IPS-18c (cell line): ENCODE results near the gene DLL1.
"Not testable (repeated sequence)": the region's sequence is repeated elsewhere in the genome, so short reads cannot be mapped to it uniquely, and the experiment has no call there.

ENCODE experiments used
- H3K4me3 ChIP-seq: 2 replicates; pipeline ENCODE4 v1.7.0; 2013; ENCODE audit warnings: low read depth, mild to moderate bottlenecking, low read length, moderate library complexity; ENCODE audit not compliant: insufficient read depth
- H3K9me3 ChIP-seq: one replicate; pipeline ENCODE4 v1.6.1; 2013; ENCODE audit warnings: mild to moderate bottlenecking, low read length, moderate library complexity; ENCODE audit not compliant: control insufficient read depth, insufficient read depth

DLL1 gene, protein sequence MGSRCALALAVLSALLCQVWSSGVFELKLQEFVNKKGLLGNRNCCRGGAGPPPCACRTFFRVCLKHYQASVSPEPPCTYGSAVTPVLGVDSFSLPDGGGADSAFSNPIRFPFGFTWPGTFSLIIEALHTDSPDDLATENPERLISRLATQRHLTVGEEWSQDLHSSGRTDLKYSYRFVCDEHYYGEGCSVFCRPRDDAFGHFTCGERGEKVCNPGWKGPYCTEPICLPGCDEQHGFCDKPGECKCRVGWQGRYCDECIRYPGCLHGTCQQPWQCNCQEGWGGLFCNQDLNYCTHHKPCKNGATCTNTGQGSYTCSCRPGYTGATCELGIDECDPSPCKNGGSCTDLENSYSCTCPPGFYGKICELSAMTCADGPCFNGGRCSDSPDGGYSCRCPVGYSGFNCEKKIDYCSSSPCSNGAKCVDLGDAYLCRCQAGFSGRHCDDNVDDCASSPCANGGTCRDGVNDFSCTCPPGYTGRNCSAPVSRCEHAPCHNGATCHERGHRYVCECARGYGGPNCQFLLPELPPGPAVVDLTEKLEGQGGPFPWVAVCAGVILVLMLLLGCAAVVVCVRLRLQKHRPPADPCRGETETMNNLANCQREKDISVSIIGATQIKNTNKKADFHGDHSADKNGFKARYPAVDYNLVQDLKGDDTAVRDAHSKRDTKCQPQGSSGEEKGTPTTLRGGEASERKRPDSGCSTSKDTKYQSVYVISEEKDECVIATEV

DNA sequence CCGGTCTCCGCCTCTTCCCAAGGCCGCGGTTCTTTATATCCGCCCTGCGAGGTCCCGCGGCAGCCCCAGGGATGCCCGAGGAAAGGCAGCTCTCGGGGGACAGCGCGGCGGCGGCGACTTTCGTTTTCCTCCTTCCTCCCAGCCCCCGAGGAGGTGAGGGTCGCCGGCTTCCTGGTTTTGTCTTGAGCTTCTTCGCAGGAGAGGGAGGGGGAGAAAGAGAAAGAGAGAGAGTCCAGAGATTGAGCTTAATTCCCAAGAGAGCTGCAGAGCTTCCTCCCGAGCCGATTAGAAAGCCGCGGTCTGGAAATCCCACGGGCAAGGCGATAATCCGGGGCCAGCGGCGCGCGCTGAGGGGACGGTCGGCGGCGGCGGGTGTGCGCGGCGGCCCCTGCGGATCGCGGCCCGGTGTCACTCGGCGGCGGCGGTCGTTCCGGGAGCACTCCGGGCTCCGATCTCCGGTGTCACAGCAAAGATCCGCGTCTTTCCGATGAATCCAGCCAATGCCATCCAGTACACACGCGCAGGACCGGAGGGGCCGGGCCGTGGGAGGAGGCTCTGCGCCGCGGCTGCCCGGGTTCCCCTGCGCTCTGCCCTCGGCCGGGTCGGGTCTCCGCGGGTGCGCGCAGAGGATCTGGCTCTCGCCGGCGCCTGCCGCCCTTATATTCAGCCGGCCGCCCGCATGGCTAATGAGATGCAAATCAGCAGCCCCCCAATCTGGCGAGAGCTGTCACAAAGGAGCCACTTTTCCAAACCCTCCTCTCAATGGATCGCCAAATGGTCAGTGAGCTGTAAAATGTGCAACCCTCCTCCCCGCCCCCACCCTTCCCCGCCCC lies at the start of gene DLL1:
Gene DLL1, minus strand, starts transcription at position 783 of the 833 bp plus-strand sequence. CDS start 939 bp downstream, outside the sequence.
- H3K4me3 ChIP-seq: peak within 1 kb of the TSS; percentile 70
- H3K9me3 ChIP-seq: peaks cover 2% of the 10 kb centered on the region

DNA sequence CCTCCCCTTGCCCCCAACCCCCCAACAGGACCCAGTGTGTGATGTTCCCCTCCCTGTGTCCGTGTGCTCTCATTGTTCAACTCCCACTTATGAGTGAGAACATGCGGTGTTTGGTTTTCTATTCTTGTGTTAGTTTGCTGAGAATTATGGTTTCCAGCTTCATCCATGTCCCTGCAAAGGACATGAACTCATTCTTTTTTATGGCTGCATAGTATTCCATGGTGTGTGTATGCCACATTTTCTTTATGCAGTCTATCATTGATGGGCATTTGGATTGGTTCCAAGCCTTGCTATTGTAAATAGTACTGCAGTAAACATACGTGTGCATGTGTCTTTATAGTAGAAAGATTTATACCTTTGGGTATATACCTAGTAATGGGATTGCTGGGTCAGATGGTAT lies 44.3 kb upstream of the DLL1 start:
- H3K9me3 ChIP-seq, H3K4me3 ChIP-seq: not testable (repeated sequence)

DNA sequence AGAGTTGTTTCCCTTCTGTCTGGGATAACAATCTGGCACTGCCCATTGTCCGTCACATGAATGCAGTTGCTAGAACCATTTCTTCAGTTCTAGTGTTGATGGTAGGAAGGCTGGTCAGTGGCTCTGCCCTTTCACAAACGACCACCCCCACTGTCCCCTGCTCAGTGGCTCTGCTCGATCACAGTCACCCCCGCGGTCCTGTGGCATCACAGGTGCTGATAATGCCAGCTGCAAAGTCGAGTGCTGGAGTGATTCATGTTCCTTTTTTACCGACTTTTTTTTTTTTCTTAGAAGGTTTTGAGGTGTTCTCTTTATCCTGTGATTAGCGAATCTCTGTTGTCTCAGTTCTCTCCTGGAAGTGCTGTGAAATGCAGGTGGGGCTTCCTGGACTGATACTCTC lies 38.4 kb upstream of the DLL1 start:
- H3K9me3 ChIP-seq: no peaks in the 10 kb centered on the region

DNA sequence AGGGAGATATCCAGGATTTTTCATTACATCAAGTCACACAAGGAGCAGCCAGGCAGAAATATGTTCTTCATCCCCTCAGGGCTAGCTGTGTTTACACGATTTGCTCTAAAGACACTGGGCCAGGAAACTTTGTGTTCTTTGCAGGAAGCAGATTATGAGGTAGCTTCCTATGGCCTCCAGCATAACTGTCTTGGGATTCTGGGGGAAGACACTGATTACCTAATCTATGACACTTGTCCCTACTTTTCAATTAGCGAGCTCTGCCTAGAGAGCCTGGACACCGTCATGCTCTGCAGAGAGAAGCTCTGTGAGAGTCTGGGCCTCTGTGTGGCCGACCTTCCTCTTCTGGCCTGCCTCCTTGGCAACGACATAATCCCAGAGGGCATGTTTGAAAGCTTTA lies 26.8 kb upstream of the DLL1 start:
- Histone ChIP-seq H3K4me3 (no peak overlapping the region), H3K9me3 (no peaks in the 10 kb centered on the region)

More for the DNA sequence above, 38.4 kb upstream of the DLL1 start:
- no peak overlapping the region for H3K4me3 ChIP-seq

DNA sequence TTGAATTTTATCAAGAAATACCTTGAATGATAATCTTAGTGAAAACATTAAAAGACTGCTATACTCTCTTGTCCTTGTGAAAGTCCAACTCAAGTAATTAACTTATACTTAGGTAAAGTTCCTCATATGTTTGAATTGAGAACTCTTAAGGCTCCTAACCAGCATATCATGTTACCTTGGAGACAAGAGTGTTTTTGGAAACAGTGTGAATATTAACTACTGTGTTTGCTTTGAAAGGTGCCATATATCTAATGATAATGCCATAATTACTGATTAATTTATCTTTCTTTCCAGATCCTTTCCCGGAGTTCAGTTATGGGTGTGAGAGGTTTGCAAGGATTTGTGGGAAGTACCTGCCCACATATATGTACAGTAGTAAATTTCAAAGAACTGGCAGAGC lies 26.2 kb upstream of the DLL1 start:
- Histone ChIP-seq H3K9me3 (no peaks in the 10 kb centered on the region), H3K4me3 (no peak overlapping the region)

DNA sequence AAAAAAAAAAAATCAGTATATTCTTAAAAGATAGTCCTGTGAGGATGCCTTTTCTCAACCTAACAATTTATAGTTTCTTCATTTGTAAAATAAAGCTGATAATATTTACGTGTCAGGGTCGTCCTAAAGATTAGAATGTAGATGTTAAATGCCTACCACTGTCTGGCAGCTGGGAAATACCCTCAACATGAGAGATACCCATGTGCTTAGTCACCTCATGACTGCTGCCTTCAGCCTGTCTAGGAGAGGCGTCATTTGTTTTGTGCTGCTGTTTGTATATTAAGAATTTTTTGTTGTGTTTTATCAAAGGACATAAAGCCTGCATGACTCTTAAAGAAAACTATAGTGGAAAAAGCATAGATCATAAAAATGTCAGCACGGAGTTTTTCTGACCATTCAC lies 25.2 kb upstream of the DLL1 start:
- Histone ChIP-seq H3K4me3 (no peak overlapping the region), H3K9me3 (no peaks in the 10 kb centered on the region)

DNA sequence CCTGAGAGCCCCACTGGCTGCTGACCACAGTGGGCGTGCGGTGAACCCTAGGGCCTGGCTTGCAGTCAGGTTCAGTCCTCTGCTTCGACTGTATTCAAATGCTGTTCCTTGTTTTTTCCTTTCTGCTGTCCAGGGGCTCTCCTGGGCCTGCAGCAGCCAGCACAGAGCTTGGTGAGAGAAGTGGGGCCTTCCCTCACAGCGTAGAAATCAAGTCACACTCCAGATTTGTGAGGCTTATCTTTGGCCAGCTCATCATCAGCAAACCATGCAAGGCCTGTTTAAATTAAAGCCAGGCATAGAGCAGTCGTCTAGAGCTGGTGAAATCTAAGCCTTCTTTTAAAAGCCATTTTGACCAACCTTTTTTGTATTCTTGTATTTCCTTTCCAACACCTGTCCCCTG lies 24.1 kb upstream of the DLL1 start:
- no peaks in the 10 kb centered on the region for H3K9me3 ChIP-seq
- no peak overlapping the region for H3K4me3 ChIP-seq

DNA sequence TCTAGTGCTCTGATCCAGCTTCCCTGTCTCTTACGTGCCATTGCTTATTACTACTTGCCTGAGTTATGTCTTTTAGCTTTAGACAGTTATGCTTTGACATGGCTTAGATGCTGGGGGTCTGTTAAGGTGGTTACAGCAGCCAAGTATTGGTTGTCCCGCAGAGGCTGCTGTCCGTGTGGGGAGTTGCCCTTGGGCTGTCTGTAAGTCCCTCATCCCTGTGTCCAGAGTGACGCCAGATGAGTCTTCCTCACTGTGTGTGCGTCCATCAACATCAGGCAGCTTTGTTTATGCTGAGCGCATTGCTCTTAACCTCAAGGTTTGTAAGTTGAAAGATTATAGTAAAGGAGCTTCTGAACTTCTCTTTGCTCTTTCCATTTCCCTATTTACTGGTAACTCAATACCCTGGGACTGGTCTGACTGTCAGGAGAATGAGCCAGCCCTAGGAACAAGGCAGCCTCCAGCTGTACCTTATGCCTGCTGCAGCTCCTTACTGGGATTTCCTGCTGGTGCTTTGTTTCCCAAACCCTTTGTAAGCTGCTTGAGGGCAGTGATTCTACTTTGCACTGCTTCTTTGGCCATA lies 22.9 kb upstream of the DLL1 start:
- Histone ChIP-seq H3K9me3 (no peaks in the 10 kb centered on the region), H3K4me3 (no peak overlapping the region)

DNA sequence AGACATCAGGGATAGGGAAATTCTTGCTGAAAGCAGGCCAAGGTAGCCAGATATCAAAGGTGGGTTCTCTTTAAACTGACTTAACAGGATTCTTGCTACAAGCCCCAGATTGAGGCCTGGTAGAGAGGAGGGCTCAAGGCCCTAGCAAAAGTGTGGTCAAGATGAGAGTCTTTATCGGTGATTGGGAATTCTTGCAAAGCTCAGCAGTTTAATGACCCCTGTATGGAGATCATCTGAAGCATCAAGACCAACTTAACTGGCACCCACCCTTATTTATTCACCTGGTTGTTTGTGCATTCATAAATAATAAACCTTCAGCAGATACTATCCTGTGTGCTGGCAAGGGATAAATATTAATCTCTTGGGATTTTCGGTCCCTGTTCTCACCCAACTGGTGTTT lies 22.0 kb upstream of the DLL1 start:
- H3K9me3 ChIP-seq: no peaks in the 10 kb centered on the region
- H3K4me3 ChIP-seq: no peak overlapping the region

DNA sequence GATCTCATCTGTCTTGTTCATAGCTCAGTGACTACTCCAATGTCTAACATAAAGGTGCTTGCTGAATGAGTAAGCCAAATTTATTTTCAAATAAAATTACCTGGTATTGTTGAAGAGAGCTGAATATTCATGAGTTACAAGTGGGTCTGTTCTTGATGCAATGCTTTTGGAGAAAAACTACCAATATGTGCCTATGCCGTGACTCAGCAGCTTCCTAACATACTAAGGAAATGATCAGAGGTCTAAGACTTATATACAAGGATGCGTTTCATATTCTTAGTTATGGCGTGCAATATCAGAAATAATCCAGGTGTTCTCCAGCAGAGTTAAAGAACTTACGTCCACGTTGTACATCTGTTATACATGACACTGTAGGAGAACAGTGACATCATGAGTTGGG lies 20.8 kb upstream of the DLL1 start:
- Histone ChIP-seq H3K9me3 (peaks cover 3% of the 10 kb centered on the region), H3K4me3 (no peak overlapping the region)

DNA sequence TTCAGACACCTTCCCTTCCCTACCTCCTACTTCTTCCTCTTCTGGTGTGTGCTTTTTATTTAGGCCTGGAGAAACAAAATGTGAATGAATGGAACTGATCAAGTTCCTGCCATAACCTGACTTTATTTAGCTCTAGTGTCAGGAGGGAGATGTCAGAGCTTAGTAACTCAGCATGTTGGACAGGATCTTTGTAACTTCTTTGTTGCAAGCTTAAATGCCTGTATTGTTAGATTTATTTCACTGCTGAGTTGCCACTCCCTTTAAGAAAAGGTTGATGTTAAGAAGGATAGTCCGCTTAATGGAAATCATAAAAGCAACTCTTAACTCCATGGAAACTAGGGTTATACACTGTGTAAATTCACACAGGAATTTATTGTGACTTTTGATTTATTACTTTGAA lies 17.9 kb upstream of the DLL1 start:
- peaks cover 14% of the 10 kb centered on the region for H3K9me3 ChIP-seq
- no peak overlapping the region for H3K4me3 ChIP-seq

DNA sequence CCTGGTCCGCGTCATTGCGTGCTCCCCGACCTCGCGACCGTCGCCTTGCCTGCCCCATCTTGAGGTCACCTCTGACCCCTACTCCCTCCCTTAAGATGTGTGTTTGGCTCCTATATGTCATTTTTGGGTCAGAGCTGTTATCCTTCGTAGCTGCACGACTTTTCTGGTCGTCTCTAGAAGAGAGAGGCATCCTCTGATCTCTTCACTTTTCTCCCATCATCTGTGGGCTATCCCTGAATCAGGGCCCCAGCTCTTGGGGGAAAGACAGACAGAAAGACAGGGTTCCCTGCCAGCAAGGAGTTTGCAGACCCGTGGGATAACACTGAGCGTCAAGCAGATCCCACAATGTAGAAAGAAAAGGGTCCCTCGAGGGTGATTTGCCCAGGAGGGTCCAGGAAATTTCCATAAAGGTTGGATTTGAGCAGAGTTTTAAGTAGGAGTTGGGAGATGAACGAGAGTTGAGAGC lies 16.2 kb upstream of the DLL1 start:
- peak overlapping the region; percentile 77 for H3K4me3 ChIP-seq
- H3K9me3 ChIP-seq: peaks cover 17% of the 10 kb centered on the region

DNA sequence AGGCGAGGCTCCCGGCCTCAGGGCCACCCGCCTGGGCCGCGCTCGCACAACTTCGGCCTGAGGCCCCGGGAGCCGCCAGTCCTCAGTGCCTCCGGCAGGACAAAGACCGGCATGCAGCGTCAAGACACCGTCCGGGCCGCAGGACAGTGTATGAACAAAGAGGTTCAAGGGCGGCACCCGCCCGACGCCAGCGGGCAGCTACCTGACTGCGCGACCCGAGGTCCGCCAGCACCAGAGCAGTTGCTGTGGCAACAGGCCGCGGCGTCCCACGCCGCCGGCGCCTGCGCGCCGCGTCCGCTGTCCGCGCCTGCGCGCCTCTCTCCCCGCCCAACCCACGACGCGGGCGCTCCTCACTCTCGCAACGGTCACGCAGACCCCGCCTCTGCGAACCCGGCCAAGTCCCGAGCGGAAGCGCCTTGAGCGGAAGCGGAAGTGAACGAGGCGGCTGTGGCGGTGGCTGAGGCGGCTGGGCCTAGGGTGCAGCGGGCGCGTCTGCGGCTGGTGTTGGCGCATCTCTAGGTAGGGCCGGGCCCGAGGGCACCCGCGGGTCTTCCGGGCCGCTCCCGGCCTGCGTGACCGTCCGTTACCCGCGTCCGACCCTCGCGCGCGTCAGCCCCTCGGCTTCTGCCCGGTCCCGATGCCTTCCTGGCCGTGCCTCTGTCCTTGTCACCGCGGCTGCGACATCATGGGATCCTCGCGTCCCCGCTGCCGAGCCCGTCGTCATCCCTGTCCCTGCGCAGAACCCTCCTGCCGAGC lies 15.6 kb upstream of the DLL1 start, which contains the start of gene FAM120B:
Gene FAM120B, plus strand, starts transcription at position 435 of the 756 bp plus-strand sequence. CDS start 10,633 bp downstream, outside the sequence.
- Histone ChIP-seq H3K9me3 (peaks cover 18% of the 10 kb centered on the region), H3K4me3 (peak within 1 kb of the TSS; percentile 77)

DNA sequence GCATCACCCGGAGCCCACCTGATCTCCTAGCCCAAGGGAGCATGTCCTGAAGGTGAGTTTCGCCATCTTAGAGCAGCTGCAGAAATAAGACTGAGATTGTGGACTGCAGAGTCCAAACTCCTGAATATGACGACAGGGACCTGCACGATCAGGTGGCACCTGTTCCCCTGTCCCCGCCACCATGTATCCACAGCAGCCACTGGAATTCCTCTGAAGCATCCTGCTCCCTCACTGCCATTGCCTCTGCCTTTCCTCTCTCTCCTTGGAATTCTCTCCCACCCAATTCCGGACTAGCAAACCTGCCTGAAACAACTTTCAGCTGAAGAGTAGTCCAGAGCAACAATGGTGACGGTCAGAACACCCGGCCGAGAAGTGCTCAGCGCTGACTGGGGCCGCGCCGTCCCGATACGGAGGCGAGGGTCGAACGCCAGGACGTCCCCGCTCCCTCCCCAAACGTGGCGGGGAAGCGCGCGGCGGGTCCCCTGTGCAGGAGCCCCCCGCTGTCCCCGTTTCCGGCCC lies 15.0 kb upstream of the DLL1 start:
- peak overlapping the region; percentile 77 for H3K4me3 ChIP-seq
- peaks cover 18% of the 10 kb centered on the region for H3K9me3 ChIP-seq

DNA sequence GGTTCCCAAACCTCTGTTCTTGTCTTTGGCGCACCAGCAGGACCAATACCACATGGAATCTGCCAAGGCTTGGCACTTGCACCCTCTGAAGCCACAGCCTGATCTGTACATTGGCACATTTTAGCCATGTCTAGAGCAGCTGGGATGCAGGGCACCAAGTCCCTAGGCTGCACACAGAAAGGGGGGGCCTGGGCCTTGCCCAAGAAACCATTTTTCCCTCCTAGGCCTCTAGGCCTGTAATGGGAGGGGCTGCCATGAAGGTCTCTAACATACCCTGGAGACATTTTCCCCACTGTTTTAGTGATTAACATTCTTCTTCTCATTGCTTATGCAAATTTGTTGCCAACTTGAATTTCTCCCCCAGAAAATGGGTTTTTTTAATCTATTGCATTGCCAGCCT lies 10.3 kb upstream of the DLL1 start:
- peaks cover 21% of the 10 kb centered on the region for H3K9me3 ChIP-seq
- H3K4me3 ChIP-seq: no peak overlapping the region

DNA sequence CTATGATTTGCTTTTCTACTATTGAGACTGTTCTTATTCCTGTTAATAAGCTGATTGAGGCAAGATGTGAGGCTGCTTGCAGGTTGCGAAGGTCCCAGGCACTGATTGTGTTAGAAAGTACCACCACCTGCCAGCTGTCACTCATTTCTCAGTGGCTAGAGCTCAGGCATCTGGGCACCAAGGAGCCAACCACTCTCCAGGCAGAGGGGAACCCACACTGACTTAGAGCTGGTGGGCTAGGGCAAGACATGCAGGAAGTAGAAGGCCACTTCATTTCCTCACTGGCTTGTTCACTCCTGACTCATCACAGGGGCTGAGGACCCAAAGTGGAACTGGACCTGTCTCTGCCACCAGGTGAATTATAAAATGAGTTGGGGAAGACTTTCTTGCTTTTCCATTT lies 7.8 kb upstream of the DLL1 start:
- H3K9me3 ChIP-seq: peaks cover 9% of the 10 kb centered on the region
- no peak overlapping the region for H3K4me3 ChIP-seq
